ENCODE data around the gene AMH.

The AMH gene

DNA sequence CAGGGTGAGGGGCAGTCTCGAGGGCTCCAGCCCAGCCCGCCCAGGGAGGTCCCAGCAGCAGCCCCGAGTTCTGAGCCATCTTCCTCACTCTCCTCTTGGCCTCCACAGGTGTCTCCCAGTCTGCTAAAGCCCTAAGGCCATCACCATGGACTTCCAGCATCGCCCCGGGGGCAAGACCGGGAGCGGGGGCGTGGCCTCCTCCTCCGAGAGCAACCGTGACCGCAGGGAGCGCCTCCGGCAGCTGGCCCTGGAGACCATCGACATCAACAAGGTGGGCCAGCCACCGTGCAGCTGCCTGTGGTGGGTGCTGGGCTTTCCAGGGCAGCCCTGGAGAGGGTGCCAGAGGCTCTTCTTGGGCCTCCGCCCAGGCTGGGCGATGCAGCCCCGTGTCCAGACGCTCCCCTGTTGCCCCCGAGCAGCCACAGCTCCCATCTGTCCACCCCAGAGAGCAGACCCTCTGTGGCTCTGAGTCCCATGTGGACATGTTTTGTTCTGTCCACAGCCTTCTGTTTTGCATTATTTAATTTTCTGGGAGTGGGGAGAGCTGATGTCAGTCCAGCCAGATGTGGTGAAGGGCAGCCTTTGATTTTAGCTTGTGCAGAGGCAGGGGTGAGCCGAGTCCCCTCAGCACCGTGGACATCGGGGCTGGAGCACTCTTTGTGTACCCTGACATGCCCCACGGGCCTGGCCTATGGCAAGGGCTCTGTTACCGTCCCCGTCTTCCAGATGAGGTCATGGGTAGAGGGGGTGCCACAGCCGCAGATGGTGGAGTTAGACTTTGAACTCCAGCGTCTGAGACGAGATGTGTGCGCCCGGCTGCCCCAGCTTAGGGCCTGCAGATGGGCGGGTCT, 5.6 kb upstream of the AMH start:
- no peak for TF ChIP-seq CTCF (conservative IDR thresholded peaks at IDR 0.05)
- no peak for TF ChIP-seq ZFX (IDR thresholded peaks at IDR 0.05)
- H3K27ac ChIP-seq, result no peak overlapping the region

GRCh38 chr19:2244125-2244411, 5.1 kb upstream of the AMH start:
- TF ChIP-seq CTCF (conservative IDR thresholded peaks at IDR 0.05), result no peak
- TF ChIP-seq ZFX (IDR thresholded peaks at IDR 0.05), result no peak
- no peak overlapping the region for H3K27ac ChIP-seq

DNA sequence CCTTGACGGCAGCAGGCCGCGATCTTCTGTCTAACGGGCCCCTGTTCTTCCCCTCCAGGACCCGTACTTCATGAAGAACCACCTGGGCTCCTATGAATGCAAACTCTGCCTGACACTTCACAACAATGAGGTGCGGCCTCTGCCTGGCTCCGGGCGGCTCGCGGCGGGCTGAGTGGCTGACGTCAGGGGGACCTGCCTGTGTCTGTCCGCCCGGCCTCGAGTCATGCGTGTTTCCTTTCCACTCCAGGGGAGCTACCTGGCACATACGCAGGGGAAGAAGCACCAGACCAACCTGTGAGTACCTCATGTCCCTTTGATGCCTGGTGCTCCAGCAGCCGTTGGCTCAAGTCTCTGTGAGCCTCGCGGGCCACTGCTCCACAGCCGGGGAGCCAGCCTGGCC, 4.6 kb upstream of the AMH start:
- no peak overlapping the region for H3K27ac ChIP-seq
- TF ChIP-seq CTCF (conservative IDR thresholded peaks at IDR 0.05) (no peak), ZFX (IDR thresholded peaks at IDR 0.05) (no peak)

GRCh38 chr19:2245273-2245672, 3.9 kb upstream of the AMH start:
- TF ChIP-seq ZFX (IDR thresholded peaks at IDR 0.05) (no peak), CTCF (conservative IDR thresholded peaks at IDR 0.05) (no peak)
- H3K27ac ChIP-seq, result no peak overlapping the region

DNA sequence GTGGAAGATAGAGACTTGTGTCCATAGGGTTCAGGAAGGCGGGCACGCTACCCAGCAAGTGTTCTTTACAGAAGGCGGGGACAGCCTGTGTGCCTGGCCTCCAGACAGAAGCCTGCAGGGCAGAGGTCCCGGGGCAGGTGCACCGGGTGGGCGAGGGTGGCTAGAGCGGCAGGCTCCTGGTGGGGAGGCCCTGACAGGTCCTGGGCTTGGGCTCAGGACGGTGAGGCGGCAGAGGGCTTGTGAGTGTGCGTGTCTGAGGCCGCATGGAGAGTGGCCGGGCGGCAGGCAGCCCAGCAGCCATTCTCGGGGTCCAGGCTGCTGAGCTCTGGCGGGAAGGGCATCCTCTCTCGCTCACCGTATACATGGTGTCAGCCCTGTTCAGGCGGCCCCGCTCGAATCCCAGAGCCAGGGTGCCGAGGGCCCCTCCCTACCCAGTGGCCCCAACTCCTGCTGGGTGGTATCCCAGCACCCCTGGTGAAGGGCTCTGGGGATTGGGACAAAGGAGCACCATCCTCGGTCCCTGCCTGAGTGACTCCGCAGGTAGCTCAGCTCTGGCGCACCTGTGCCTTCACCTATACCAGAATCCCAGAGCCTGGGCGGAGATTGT, 3.0 kb upstream of the AMH start:
- TF ChIP-seq CTCF (conservative IDR thresholded peaks at IDR 0.05) (no peak), ZFX (IDR thresholded peaks at IDR 0.05) (no peak)
- no peak overlapping the region for H3K27ac ChIP-seq

- peak overlapping the region; percentile 5 for H3K27ac ChIP-seq
- TF ChIP-seq ZFX (IDR thresholded peaks at IDR 0.05), result no peak
- TF ChIP-seq CTCF (conservative IDR thresholded peaks at IDR 0.05), result no peak
Measured at GRCh38 chr19:2246801-2247361, 2.2 kb upstream of the AMH start.

DNA sequence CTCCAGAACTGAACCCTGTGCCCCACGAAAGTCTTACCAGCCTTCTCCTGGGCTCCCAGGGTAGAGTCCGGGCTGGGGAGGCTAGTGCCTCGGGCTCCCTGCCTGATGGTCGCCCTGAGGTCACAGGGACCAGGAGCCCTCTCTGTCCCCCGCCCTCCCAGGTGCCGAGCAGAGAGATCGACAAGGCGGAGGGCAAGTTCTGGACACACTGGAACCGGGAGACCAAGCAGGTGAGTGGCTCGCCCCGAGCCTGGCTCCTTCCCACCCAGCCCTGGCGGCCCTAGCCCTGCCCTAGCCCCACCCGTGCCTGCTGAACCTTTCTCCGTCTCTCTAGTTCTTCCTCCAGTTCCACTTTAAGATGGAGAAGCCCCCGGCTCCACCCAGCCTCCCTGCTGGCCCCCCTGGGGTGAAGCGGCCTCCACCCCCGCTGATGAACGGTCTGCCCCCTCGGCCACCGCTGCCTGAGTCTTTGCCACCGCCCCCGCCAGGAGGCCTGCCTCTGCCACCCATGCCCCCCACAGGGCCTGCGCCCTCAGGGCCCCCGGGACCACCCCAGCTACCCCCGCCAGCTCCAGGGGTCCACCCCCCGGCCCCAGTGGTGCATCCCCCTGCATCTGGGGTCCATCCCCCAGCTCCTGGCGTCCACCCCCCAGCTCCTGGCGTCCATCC, 1.6 kb upstream of the AMH start:
- peak overlapping the region; percentile 5 for H3K27ac ChIP-seq
- no peak for TF ChIP-seq ZFX (IDR thresholded peaks at IDR 0.05)
- no peak for TF ChIP-seq CTCF (conservative IDR thresholded peaks at IDR 0.05)
